Right lobe of liver (tissue), 4 donors: ENCODE results near the gene OR2H2.

Experiments used
- CTCF ChIP-seq, 4 donors: fragments of 200-600 bp in 3 of 4; fragments of 450-650 bp in 1 of 4; IDR thresholded peaks; one replicate each; pipeline versions ENCODE4 v1.5.1 to v1.8.0; 2016 to 2022; ENCODE audit warnings: antibody characterized with exemption in 4 of 4, mild to moderate bottlenecking in 2 of 4
- POLR2A ChIP-seq: fragments of 450-650 bp; IDR thresholded peaks from one replicate; pipeline ENCODE4 v1.6.1; 2017; ENCODE audit warnings: antibody characterized with exemption, mild to moderate bottlenecking
- donor health status: DM: no; HTN: no; CAD: no.
- donor health status: DM: no; HTN: no; CAD: no.
- donor health status: DM: no; HTN: yes; CAD: no.

DNA sequence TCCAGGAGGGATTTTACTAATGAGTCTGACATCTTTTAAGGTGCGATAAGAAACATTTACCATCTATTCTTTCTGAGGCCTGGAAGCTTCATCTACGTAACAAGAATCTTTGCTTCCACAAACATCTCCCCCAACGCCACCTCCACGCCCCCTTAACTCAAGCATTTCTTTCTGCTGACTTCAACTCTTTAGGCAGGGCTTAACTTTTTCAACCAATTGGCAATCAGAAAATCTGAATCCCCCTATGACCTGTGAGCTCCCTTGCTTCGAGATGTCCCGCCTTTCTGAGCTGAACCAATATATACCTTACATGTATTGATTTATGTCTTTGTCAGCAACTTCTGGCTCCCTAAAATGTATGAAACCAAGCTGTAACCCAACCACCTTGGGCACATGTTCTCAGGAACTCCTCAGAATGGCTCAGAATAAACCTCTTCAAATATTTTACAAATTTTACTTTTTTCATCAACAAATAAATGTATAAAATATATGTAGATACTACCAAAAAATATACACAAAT, 11.5 kb downstream of the OR2H2 start:
- TF ChIP-seq CTCF (IDR thresholded peaks at IDR 0.05), result no peak
- TF ChIP-seq POLR2A, result no peak
